GM19328 (cell line): ENCODE measurements around the gene FRG2C.
"Not testable (repeated sequence)": the region's sequence is repeated elsewhere in the genome, so short reads cannot be mapped to it uniquely, and the experiment has no call there.

Experiments used
- ATAC-seq: cut with Tn5 transposase; IDR thresholded peaks from one replicate; pipeline ENCODE4 v1.9.1; 2021; ENCODE audit warnings: mild to moderate bottlenecking, moderate library complexity; ENCODE audit not compliant: unreplicated experiment

The FRG2C gene

GRCh38 chr3:75664028-75664427, at the start of gene FRG2C:
TSS of gene FRG2C (plus strand) at chr3:75664328. CDS start at chr3:75664380, 52 bp downstream.
- not testable (repeated sequence) for ATAC-seq

GRCh38 chr3:75618666-75619305, 45.3 kb upstream of the FRG2C start:
- ATAC-seq = not testable (repeated sequence)

DNA sequence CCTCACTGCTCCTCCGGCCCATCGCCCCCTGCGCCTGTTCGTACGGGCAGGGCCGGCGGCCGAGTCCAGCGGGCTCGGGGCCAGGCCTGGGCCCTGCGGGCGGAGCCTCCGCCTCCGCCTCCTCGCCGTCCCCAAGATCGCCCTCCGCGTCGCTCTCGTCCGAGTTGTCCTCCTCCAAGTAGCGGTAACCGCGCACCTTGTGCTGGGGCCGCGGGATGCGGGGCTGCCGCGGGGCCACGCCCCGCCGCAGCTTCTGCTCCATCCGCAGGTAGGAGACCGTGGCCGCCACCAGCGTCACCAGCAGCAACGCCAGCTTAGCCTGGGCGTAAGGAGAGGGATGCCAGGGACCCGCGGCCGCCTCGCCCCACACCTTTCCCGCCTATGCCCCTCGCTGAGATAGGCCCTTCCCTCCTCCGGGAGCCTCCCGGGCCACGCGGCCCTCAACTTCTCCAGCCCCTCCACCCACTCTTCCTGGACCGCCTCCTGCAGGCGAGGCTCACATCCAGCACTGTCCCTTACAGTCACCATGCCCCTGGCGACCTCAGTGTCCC, 44.6 kb upstream of the FRG2C start:
- ATAC-seq = not testable (repeated sequence)

DNA sequence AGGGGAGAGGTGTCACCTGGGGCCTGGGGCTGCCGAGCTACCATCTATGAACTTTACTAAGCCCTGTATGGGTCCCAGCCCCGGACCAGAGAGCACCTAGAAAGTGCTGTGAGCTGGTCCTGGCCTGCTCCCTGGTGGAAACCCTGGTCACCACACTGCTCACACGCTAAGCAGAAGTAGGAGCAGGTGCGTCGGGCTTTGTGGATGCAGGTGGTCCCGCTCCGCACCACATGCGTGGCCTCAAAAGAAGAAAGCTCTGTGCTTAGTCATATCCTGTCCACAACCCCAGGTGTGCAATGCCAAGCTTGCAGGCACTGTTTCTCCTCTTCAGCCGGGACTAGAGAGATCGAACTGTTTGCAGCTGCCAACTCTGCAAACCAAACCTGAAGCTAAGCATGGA, 42.4 kb upstream of the FRG2C start:
- ATAC-seq = not testable (repeated sequence)

DNA sequence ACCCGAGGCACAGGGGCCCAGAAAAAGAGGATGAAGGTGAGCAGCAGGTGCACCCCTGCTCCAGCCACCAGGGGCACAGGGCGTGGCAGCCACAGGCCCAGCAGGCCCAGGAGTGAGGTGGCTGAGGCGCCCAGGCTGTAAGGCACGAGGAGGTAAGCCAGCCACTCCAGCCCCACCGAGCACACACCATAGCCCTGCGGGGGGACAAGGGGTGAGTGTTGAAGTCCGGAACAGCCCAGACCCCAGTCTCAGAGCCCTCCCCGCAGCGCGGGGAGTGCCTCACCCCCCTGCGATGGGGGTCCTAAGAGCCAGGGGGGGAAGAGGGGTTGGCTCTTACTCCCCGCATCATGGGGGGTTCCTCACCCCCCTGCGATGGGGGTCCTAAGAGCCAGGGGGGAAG, 40.5 kb upstream of the FRG2C start:
- ATAC-seq = not testable (repeated sequence)

DNA sequence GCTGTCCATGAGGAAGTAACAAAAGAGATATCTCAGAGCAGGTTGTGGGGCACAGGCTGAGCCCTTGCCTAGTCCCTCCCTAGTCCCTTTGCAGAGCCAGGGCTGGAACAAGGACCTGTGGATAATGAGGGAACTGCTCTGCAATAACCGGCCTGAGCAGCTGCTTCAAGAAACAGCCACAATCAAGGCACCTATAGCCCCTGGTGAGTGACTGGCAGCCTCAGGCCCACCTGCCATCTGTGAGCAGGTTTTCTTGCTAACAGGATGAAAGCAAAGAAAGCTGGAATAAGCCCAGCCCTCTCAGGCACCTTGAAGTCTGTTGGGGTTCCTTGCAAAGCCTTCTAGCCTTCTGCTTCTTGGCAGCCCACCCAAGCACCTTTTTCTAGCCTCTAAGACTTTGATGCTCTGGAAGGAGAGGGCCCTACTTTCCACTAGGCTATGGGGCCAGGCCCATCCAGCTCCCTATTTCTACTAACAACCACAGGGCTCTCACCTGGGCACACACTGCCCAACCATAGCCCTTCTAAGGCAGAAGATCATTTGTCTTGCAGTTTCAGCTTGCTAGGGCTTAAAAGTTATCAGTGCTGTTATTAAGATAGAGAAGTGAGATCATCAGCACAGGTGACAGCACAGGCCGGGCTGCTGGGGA, 33.1 kb upstream of the FRG2C start:
- not testable (repeated sequence) for ATAC-seq

- no peak for ATAC-seq
Observed at GRCh38 chr3:75631541-75631940, 32.6 kb upstream of the FRG2C start.

DNA sequence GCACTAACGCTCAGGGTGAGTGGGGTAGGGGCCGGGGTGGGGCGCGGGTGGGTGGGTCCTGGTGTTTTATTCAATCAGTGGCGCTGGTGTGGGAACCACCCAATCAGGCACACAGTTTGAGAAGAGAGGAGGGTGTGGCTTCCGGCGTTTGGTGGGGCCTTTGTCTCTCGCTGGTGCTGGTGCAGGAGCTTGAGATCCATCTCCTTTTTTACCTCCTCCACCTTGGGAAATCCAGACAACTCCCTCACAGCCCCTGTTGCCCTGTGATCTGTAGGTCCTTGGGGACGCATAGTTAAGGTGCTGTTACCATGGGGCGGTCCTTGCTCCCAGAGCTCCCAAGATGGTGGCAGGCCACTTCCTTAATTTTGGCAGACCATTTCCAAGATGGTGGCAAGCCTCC, 25.2 kb upstream of the FRG2C start:
- ATAC-seq = not testable (repeated sequence)

- not testable (repeated sequence) for ATAC-seq
Observed at GRCh38 chr3:75641107-75641517, 23.0 kb upstream of the FRG2C start.

- ATAC-seq = not testable (repeated sequence)
Observed at GRCh38 chr3:75643031-75643800, 20.9 kb upstream of the FRG2C start.

GRCh38 chr3:75645548-75645947, 18.6 kb upstream of the FRG2C start:
- not testable (repeated sequence) for ATAC-seq

- no peak for ATAC-seq
Observed at GRCh38 chr3:75650191-75650590, 13.9 kb upstream of the FRG2C start.

DNA sequence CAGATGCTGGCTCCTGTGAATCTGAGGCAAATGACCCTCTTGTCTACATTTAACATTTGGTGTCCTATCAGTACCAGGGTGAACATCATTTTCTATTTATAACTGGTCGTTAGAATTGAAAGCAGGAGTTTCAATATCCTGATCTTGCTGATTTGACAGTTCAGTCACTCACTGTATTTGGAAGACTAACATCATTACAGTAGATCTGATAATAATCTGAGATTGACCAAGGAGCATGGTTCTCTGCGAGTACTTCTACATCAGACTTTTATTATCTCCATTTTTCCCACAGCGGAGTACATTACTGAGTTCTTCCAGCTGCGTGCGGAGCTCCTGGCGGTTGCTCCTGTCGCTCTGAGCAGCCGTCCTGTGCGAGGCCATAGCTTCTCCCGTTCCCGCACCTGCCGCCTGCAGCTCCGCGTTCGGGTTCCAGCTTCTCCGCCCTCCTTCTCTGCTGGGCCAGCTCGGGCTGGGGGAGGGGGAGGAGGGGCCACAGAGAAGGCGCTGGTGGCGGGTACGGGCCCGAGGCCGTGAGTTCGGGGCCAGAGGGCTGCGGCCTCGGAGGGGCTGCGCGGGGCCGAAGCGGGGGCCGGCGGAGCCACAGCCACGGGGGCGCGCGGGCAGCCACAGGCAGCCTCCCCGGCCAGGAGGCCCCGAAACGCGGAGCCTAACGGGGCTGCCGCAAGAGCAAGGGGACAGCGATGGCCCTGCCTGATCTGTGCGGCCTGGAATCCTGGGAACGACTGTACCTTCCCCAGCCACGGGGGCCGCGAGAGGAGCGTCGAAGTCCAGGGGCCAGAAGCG, 8.8 kb upstream of the FRG2C start:
- ATAC-seq = not testable (repeated sequence)

- ATAC-seq = not testable (repeated sequence)
Observed at GRCh38 chr3:75655956-75656355, 8.2 kb upstream of the FRG2C start.

GRCh38 chr3:75658411-75659107, 5.6 kb upstream of the FRG2C start:
- ATAC-seq = not testable (repeated sequence)

- ATAC-seq = not testable (repeated sequence)
Observed at GRCh38 chr3:75659108-75659433, 5.1 kb upstream of the FRG2C start.

- not testable (repeated sequence) for ATAC-seq
Observed at GRCh38 chr3:75665626-75666025, 1.5 kb downstream of the FRG2C start.

DNA sequence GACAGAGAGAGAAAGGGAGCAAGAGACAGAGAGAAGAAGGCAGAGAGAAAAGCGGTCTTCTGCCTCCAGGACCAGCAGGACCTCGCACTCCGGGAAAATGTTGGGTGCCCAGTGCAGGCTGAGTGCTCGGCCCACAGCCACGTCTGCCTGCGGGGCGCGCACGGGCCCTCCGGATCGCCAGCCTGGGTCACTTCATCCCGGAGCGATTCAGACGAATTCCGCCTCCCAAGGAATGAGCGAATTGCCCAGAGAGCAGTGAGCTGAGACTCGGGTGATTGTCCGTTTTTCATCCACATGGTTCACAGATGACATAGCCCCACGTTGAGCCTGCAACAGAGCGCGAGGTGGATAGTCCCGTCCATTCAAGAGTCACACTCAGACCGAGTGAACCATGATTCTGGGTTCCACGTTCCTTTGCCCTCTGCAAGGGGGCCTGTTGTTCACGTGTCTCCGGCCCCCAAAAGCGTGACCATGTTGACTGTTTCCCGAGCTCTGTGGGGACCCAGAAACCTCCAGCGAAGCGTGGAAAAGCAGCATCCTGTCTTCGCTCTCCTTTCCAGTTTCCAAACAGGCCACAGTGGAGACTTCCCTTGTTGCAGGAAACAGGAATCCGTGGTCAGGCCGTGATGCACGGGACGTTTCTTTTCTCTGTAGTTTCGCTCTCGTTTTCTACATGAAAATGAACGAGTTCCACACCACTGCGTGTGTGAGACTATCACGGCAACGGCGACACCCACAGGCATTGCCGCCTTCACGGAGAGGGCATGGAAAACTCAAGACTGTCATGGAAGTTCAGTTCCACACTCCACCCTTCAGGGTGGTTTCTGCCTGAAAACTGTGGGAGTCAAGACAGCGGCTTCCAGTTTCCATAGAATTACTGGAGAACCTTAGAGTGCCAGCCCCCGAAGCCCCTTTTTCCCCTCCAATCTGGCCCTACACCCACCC, 3.9 kb downstream of the FRG2C start:
- ATAC-seq = not testable (repeated sequence)

DNA sequence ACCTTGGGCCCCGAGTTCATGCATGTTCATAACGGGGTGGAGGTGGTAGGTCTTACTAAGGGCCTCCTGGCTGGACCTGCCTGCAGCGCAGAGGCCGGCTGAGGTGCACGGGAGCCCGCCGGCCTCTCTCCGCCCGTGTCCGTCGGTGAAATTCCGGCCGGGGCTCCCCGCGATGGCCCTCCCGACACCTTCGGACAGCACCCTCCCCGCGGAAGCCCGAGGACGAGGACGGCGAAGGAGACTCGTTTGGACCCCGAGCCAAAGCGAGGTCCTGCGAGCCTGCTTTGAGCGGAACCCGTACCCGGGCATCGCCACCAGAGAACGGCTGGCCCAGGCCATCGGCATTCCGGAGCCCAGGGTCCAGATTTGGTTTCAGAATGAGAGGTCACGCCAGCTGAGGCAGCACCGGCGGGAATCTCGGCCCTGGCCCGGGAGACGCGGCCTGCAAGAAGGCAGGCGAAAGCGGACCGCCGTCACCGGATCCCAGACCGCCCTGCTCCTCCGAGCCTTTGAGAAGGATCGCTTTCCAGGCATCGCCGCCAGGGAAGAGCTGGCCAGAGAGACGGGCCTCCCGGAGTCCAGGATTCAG, 4.7 kb downstream of the FRG2C start:
- not testable (repeated sequence) for ATAC-seq
